Measurements from ENCODE around the gene RASGRP2. TPM values are rescaled to one million over a fixed set of nuclear protein-coding genes. Genes with fewer than 3 reads are reported as not detected.
A peak's percentile ranks its signal among the peaks of the same experiment; 100 is the strongest.

The RASGRP2 gene
- total RNA-seq, 1 donor from 2014 or later = 139 TPM

- Mint-ChIP-seq H3K27ac (ENCODE audit: unreplicated experiment) (peak overlapping the region; percentile 64), H3K4me3 (ENCODE audit: unreplicated experiment) (no peak overlapping the region), H3K9me3 (ENCODE audit: unreplicated experiment) (no peaks in the 10 kb centered on the region), H3K4me1 (ENCODE audit: unreplicated experiment) (peaks cover 42% of the 10 kb centered on the region), H3K36me3 (ENCODE audit: low read depth, unreplicated experiment) (no peaks in the 10 kb centered on the region), H3K27me3 (ENCODE audit: unreplicated experiment) (peaks cover 7% of the 10 kb centered on the region)
- no peak for DNase-seq (ENCODE audit: low spot score)
- no peak for TF ChIP-seq CTCF (IDR thresholded peaks at IDR 0.05; ENCODE audit: unreplicated experiment)
Measured at GRCh38 chr11:64694026-64694755, 49.8 kb downstream of the RASGRP2 start.

DNA sequence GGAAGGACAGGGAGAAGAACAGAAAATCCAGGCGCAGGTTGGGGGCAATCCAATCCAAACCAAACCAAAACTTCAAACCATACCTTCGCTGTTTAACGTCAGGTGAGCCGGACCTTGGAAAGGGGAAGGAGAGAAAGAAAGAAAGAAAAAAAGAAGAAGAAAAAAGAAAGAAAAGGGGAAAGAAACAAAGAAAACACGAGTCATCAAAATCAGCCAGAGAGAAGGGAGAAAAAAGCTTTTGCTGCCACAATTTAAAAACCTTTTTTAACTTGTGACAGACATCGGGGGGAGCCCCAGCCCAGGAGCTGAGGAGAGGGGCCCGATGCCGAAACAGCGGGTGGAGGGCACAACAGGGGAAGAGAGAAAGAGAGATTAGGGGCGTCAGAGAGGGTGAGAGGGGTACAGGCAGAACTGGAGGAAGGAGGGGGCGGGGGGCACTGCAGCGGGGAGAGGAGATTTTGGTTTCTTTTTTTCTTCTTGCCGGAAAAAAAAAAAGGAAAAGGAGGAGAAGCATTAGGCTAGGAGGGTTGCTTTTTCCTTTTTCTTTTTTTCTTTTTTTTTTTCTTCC, 51.1 kb downstream of the RASGRP2 start:
- Mint-ChIP-seq H3K36me3 (ENCODE audit: low read depth, unreplicated experiment) (no peaks in the 10 kb centered on the region), H3K4me1 (ENCODE audit: unreplicated experiment) (peaks cover 43% of the 10 kb centered on the region), H3K9me3 (ENCODE audit: unreplicated experiment) (no peaks in the 10 kb centered on the region), H3K27ac (ENCODE audit: unreplicated experiment) (peak overlapping the region; percentile 45), H3K4me3 (ENCODE audit: unreplicated experiment) (no peak overlapping the region), H3K27me3 (ENCODE audit: unreplicated experiment) (peaks cover 7% of the 10 kb centered on the region)
- no peak for TF ChIP-seq CTCF (IDR thresholded peaks at IDR 0.05; ENCODE audit: unreplicated experiment)
- DNase-seq (ENCODE audit: low spot score) = no peak

GRCh38 chr11:64691543-64691942, 52.4 kb downstream of the RASGRP2 start:
- Mint-ChIP-seq H3K9me3 (ENCODE audit: unreplicated experiment) (no peaks in the 10 kb centered on the region), H3K27me3 (ENCODE audit: unreplicated experiment) (peaks cover 4% of the 10 kb centered on the region), H3K27ac (ENCODE audit: unreplicated experiment) (no peak overlapping the region), H3K4me3 (ENCODE audit: unreplicated experiment) (no peak overlapping the region), H3K36me3 (ENCODE audit: low read depth, unreplicated experiment) (no peaks in the 10 kb centered on the region), H3K4me1 (ENCODE audit: unreplicated experiment) (peaks cover 44% of the 10 kb centered on the region)
- DNase-seq (ENCODE audit: low spot score) = no peak
- TF ChIP-seq CTCF (IDR thresholded peaks at IDR 0.05; ENCODE audit: unreplicated experiment) = no peak

- Mint-ChIP-seq H3K27ac (ENCODE audit: unreplicated experiment) (no peak overlapping the region), H3K27me3 (ENCODE audit: unreplicated experiment) (peaks cover 4% of the 10 kb centered on the region), H3K4me3 (ENCODE audit: unreplicated experiment) (no peak overlapping the region), H3K9me3 (ENCODE audit: unreplicated experiment) (no peaks in the 10 kb centered on the region), H3K4me1 (ENCODE audit: unreplicated experiment) (peaks cover 44% of the 10 kb centered on the region), H3K36me3 (ENCODE audit: low read depth, unreplicated experiment) (no peaks in the 10 kb centered on the region)
- no peak for DNase-seq (ENCODE audit: low spot score)
- no peak for TF ChIP-seq CTCF (IDR thresholded peaks at IDR 0.05; ENCODE audit: unreplicated experiment)
Measured at GRCh38 chr11:64690235-64690634, 53.7 kb downstream of the RASGRP2 start.

DNA sequence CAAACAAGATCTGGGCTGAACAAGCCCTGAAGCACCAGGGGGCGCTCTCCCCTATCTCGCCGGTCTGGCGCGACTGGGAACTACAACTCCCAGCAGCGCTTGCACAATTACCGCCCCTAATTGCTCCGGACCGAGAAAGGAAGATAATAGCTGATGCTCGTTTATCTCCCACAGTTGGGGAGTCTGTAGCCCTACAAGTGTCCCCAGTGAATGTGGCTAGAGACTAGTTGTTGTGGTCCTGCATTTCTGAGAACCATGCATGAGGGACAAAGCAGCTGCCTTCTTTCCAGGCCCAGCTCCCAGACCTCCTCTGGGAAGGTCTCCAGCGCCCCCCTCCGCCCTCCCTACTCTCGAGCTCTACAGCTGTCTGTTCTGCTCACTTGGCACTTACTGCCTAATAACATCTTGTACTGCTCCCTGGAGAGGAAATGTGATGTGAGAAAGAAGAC, 55.4 kb downstream of the RASGRP2 start:
- TF ChIP-seq CTCF (IDR thresholded peaks at IDR 0.05; ENCODE audit: unreplicated experiment) = peak; percentile 84
- Mint-ChIP-seq H3K27me3 (ENCODE audit: unreplicated experiment) (peaks cover 2% of the 10 kb centered on the region), H3K9me3 (ENCODE audit: unreplicated experiment) (no peaks in the 10 kb centered on the region), H3K4me3 (ENCODE audit: unreplicated experiment) (peak overlapping the region; percentile 91), H3K27ac (ENCODE audit: unreplicated experiment) (peak overlapping the region; percentile 50), H3K4me1 (ENCODE audit: unreplicated experiment) (peaks cover 29% of the 10 kb centered on the region), H3K36me3 (ENCODE audit: low read depth, unreplicated experiment) (peaks cover 8% of the 10 kb centered on the region)
- peak; percentile 98 for DNase-seq (ENCODE audit: low spot score)

Data from endothelial cell (in vitro differentiated cells).